Effector memory CD8-positive, alpha-beta T cell (primary cell): ENCODE measurements around the gene BRD7.

Source experiments
- ATAC-seq: fragments of 150-1000 bp; cut with Tn5 transposase; replicated peaks from 2 replicates; pipeline ENCODE4 v1.10.0; 2021; ENCODE audit warnings: mild to moderate bottlenecking, moderate library complexity
- DNase-seq, 3 experiments: peaks; one replicate each; pipeline ENCODE4 v3.0.0; 2021
- H3K27ac Mint-ChIP-seq, 2 donors: one replicate each; pipeline ENCODE4 v1.8.0; 2022; ENCODE audit warnings: mild to moderate bottlenecking in 2 of 2, mixed read lengths in 2 of 2, moderate library complexity in 2 of 2
- H3K27me3 Mint-ChIP-seq, 2 donors: one replicate each; pipeline ENCODE4 v1.8.0; 2022; ENCODE audit warnings: mixed read lengths in 2 of 2
- H3K36me3 Mint-ChIP-seq: one replicate; pipeline ENCODE4 v1.8.0; 2022; ENCODE audit warnings: mild to moderate bottlenecking, moderate library complexity, mixed read lengths; ENCODE audit not compliant: insufficient read depth
- H3K4me1 Mint-ChIP-seq, 2 donors: one replicate each; pipeline ENCODE4 v1.8.0; 2022; ENCODE audit warnings: low read depth in 2 of 2, mixed read lengths in 2 of 2
- H3K4me3 Mint-ChIP-seq, 2 donors: one replicate each; pipeline ENCODE4 v1.8.0; 2022; ENCODE audit warnings: mild to moderate bottlenecking in 2 of 2, mixed read lengths in 2 of 2, moderate library complexity in 2 of 2
- H3K9me3 Mint-ChIP-seq, 2 donors: one replicate each; pipeline ENCODE4 v1.8.0; 2022; ENCODE audit warnings: mixed read lengths in 2 of 2

The BRD7 gene

DNA sequence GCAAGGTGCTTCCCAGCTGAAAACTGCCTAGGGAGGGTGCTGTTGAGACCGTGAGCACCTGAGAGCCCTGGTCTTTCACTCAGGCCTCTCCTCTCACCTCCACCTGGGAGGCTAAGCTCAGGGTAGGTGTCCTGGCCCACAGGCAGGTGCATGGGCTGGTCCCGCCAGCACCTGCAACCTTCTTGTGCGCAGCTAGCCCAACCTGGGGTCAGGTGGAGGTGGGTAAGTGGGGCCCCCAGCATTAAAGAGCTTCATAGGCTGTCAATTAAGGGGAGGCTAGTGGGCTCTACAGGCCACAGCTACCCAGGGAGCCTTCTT, 93.7 kb downstream of the BRD7 start:
- Mint-ChIP-seq H3K27me3 (no peaks in the 10 kb centered on the region), H3K27ac (peak overlapping the region; percentile 95 to 98), H3K4me1 (peaks cover 87 to 89% of the 10 kb centered on the region in 2 donors), H3K9me3 (no peaks in the 10 kb centered on the region), H3K4me3 (peak overlapping the region; percentile 90 to 96), H3K36me3 (peaks cover 25% of the 10 kb centered on the region)
- DNase-seq (no peak), ATAC-seq (no peak)

- Mint-ChIP-seq H3K27me3 (no peaks in the 10 kb centered on the region), H3K4me1 (peaks cover 87 to 89% of the 10 kb centered on the region in 2 donors), H3K27ac (peak overlapping the region; percentile 95 to 98), H3K4me3 (peak overlapping the region; percentile 90 to 96), H3K9me3 (no peaks in the 10 kb centered on the region), H3K36me3 (peaks cover 25% of the 10 kb centered on the region)
- ATAC-seq (peak; percentile 75), DNase-seq (peak; percentile 37 to 51 (median 38))
Observed at GRCh38 chr16:50274326-50275097, 94.3 kb downstream of the BRD7 start.

GRCh38 chr16:50273888-50274325, 94.9 kb downstream of the BRD7 start:
- peak; percentile 35 for ATAC-seq
- DNase-seq = peak in 2 of 3 experiments; percentile 14 to 20
- Mint-ChIP-seq H3K27me3 (no peaks in the 10 kb centered on the region), H3K4me3 (peak overlapping the region; percentile 90 to 96), H3K9me3 (no peaks in the 10 kb centered on the region), H3K4me1 (peaks cover 87 to 89% of the 10 kb centered on the region in 2 donors), H3K36me3 (peaks cover 23% of the 10 kb centered on the region), H3K27ac (peak overlapping the region; percentile 95 to 98)

DNA sequence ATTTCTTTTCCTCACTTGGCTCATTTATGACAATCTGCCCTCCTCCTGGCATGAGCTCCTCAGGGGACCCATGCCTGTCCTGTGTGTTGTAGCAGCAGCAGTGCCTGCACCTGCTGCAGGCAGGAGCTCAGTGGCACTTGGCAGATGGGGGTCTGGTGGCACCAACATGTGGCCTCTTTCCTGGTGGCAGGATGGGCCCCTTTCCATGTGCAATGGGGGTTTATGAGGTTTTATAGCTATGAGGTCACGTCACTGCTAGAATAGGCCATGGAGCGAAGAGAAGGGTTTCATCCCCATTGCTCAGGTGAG, 95.5 kb downstream of the BRD7 start:
- Mint-ChIP-seq H3K4me3 (peak overlapping the region; percentile 90 to 96), H3K27me3 (no peaks in the 10 kb centered on the region), H3K9me3 (no peaks in the 10 kb centered on the region), H3K27ac (peak overlapping the region; percentile 95 to 98), H3K36me3 (peaks cover 21% of the 10 kb centered on the region), H3K4me1 (peaks cover 87 to 89% of the 10 kb centered on the region in 2 donors)
- no peak for DNase-seq
- ATAC-seq = no peak

DNA sequence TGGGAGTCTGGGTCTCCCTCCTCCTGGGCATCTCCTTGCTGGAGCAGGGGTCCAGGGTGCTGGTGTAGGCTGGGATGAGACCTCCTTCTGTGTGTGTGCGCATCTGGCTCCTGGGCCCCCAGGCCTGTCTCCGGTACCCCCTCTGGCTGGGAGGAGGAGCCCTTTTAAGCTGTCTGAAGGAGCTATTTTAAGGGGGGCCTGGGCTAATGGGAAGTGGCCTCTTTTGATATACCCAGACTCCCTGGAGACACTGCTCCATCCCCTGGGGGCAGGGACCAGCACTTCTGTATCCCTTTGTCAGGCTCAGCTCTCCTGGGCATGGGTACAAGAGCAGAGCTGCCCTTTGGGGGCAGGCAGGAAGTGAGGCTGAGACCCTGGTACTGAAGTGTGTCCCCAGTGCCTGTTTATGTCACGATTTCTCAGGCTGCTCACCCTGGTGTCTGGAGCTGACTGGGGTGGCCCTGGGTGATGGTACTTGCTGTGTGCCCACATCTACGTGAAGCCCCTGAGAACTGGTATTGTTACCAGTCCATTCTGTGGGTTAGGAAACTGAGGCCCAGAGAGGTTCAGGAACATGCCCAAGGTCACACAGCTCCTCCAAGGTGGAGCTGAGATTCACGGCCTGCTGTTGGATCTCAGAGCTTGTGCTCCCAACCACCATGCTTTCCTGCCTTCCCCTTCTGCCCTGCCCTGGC, 96.0 kb downstream of the BRD7 start:
- Mint-ChIP-seq H3K36me3 (peaks cover 16% of the 10 kb centered on the region), H3K4me3 (peak overlapping the region; percentile 90 to 96), H3K9me3 (no peaks in the 10 kb centered on the region), H3K4me1 (peaks cover 86 to 88% of the 10 kb centered on the region in 2 donors), H3K27ac (peak overlapping the region; percentile 95 to 98), H3K27me3 (no peaks in the 10 kb centered on the region)
- no peak for DNase-seq
- ATAC-seq = no peak

- Mint-ChIP-seq H3K36me3 (peaks cover 10% of the 10 kb centered on the region), H3K27me3 (no peaks in the 10 kb centered on the region), H3K4me1 (peaks cover 85 to 86% of the 10 kb centered on the region in 2 donors), H3K4me3 (peak overlapping the region; percentile 90 to 96), H3K9me3 (no peaks in the 10 kb centered on the region), H3K27ac (peak overlapping the region; percentile 95 to 98)
- DNase-seq (no peak), ATAC-seq (no peak)
Observed at GRCh38 chr16:50272111-50272571, 96.6 kb downstream of the BRD7 start.

- peak overlapping the region; percentile 95 to 98 for H3K27ac Mint-ChIP-seq
- H3K4me1 Mint-ChIP-seq = peaks cover 83 to 84% of the 10 kb centered on the region in 2 donors
- no peaks in the 10 kb centered on the region for H3K27me3 Mint-ChIP-seq
- peaks cover 12% of the 10 kb centered on the region for H3K36me3 Mint-ChIP-seq
- no peaks in the 10 kb centered on the region for H3K9me3 Mint-ChIP-seq
- peak overlapping the region; percentile 90 to 96 for H3K4me3 Mint-ChIP-seq
- no peak for ATAC-seq
- DNase-seq = no peak
Observed at GRCh38 chr16:50271148-50272041, 97.4 kb downstream of the BRD7 start.

GRCh38 chr16:50270510-50271147, 98.2 kb downstream of the BRD7 start:
- peaks cover 15% of the 10 kb centered on the region for H3K36me3 Mint-ChIP-seq
- peak overlapping the region; percentile 90 to 96 for H3K4me3 Mint-ChIP-seq
- peak overlapping the region; percentile 92 to 95 for H3K27ac Mint-ChIP-seq
- no peak for ATAC-seq
- DNase-seq = no peak
- no peaks in the 10 kb centered on the region for H3K27me3 Mint-ChIP-seq
- H3K4me1 Mint-ChIP-seq = peaks cover 80 to 91% of the 10 kb centered on the region in 2 donors
- H3K9me3 Mint-ChIP-seq = no peaks in the 10 kb centered on the region

DNA sequence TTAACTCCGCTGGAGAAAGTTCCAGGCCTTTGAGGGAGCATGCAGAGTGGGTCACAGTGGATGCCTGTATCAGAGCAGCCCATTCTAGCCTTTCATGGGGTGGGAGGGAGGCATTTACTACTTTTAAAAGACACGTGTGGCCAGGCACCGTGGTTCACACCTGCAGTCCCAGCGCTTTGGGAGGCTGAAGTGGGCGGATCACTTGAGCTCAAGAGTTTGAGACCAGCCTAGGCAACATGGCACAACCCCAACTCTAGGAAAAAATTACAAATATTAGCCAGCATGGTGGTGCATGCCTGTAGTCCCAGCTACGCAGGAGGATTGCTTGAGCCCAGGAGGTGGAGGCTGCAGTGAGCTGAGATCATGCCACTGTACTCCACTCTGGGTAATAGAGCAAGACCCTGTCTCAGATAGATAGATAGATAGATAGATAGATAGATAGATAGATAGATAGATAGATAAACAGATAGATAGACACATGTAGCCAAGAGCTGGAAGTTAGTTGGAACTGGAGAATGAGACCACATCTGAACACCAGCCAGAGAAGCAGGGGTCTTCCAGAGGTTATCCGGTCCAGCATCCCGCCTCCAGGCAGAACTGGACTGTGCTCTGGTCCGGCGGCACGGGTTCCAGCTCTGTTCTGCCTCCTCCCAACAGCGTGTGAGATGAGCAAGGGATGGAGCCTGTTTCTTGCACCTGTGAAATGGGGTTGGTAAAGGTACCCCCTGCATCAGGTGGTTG, 98.8 kb downstream of the BRD7 start:
- peak overlapping the region; percentile 90 to 96 for H3K4me3 Mint-ChIP-seq
- DNase-seq (no peak), ATAC-seq (no peak)
- H3K27ac Mint-ChIP-seq = peak overlapping the region; percentile 92 to 95
- H3K36me3 Mint-ChIP-seq = peaks cover 12% of the 10 kb centered on the region
- no peaks in the 10 kb centered on the region for H3K9me3 Mint-ChIP-seq
- peaks cover 80 to 91% of the 10 kb centered on the region in 2 donors for H3K4me1 Mint-ChIP-seq
- no peaks in the 10 kb centered on the region for H3K27me3 Mint-ChIP-seq

DNA sequence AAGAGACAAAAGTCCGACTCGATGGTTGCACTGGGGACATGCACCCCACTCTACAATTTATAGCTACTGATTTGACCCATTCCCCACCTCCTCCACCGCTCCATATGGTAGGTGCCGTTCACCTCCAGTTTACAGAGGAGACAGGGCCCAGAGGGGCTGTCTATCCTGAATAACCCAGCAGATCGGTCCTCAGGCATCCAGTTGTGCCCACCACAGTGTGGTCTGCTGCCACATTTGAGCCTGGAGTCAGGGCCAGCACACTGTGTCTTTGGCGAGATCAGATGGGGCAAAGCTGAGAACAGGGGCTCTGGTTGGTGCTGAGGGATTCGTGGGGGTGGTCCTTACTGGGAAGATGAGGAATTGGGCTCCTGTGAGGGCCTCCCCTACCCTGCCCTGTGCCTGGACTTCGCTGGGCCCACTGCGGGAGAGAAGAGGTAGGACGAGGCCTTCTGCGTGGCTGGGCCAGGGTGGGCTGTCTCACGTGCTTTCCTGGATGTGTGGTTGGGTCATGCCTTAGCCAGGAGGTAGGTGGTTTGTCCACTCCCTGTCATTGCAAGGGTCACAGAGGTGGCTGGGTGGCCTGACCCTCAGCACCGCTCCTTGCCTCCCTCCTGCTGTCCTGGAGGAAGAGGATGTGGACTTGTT, 99.6 kb downstream of the BRD7 start:
- ATAC-seq (no peak), DNase-seq (no peak)
- Mint-ChIP-seq H3K4me1 (peaks cover 79 to 92% of the 10 kb centered on the region in 2 donors), H3K27me3 (no peaks in the 10 kb centered on the region), H3K4me3 (peak overlapping the region; percentile 90 to 96), H3K36me3 (peaks cover 9% of the 10 kb centered on the region), H3K27ac (peak overlapping the region; percentile 92 to 95), H3K9me3 (no peaks in the 10 kb centered on the region)

- H3K4me3 Mint-ChIP-seq = peak overlapping the region; percentile 90 to 96
- H3K4me1 Mint-ChIP-seq = peaks cover 77 to 92% of the 10 kb centered on the region in 2 donors
- no peak for ATAC-seq
- H3K27ac Mint-ChIP-seq = peak overlapping the region; percentile 92 to 95
- no peak for DNase-seq
- H3K36me3 Mint-ChIP-seq = peaks cover 9% of the 10 kb centered on the region
- H3K27me3 Mint-ChIP-seq = no peaks in the 10 kb centered on the region
- H3K9me3 Mint-ChIP-seq = no peaks in the 10 kb centered on the region
Observed at GRCh38 chr16:50268352-50268751, 100.4 kb downstream of the BRD7 start.

GRCh38 chr16:50267651-50268050, 101.1 kb downstream of the BRD7 start:
- peak overlapping the region; percentile 90 to 96 for H3K4me3 Mint-ChIP-seq
- H3K36me3 Mint-ChIP-seq = peaks cover 9% of the 10 kb centered on the region
- peak overlapping the region; percentile 92 to 95 for H3K27ac Mint-ChIP-seq
- peaks cover 74 to 89% of the 10 kb centered on the region in 2 donors for H3K4me1 Mint-ChIP-seq
- peak; percentile 40 for ATAC-seq
- H3K27me3 Mint-ChIP-seq = no peaks in the 10 kb centered on the region
- no peaks in the 10 kb centered on the region for H3K9me3 Mint-ChIP-seq
- peak in 2 of 3 experiments; percentile 26 to 40 for DNase-seq
